TTC549 (cell line): ENCODE results near the gene RPS16.

ENCODE experiments used
- FAIRE-seq: peaks from 2 replicates; lab custom pipeline; 2012; peaks lifted over from hg19 to GRCh38; lab: Jason Lieb, UNC

Gene RPS16

GRCh38 chr19:39449116-39449797 is 13.5 kb upstream of the RPS16 start:
- FAIRE-seq = no peak

- FAIRE-seq = no peak
Observed at GRCh38 chr19:39448271-39448670, 12.5 kb upstream of the RPS16 start.

- no peak for FAIRE-seq
Observed at GRCh38 chr19:39446365-39447084, 10.8 kb upstream of the RPS16 start.

- peak; percentile 33 for FAIRE-seq
Observed at GRCh38 chr19:39445196-39446111, 9.7 kb upstream of the RPS16 start, which contains the start of gene SUPT5H. Gene SUPT5H (plus strand): TSS chr19:39445582. CDS start chr19:39445891, 309 bp downstream.

- FAIRE-seq = no peak
Observed at GRCh38 chr19:39444598-39445195, 8.9 kb upstream of the RPS16 start.

GRCh38 chr19:39438270-39438934 is 2.7 kb upstream of the RPS16 start:
- FAIRE-seq = no peak

GRCh38 chr19:39436350-39436716 is 584 bp upstream of the RPS16 start:
- no peak for FAIRE-seq

- no peak for FAIRE-seq
Observed at GRCh38 chr19:39434123-39435076, 1.3 kb downstream of the RPS16 start.

- no peak for FAIRE-seq
Observed at GRCh38 chr19:39433480-39434079, 2.2 kb downstream of the RPS16 start.

- no peak for FAIRE-seq
Observed at GRCh38 chr19:39432677-39433025, 3.1 kb downstream of the RPS16 start.

- FAIRE-seq = peak; percentile 41
Observed at GRCh38 chr19:39430675-39431593, 4.8 kb downstream of the RPS16 start.

- FAIRE-seq = no peak
Observed at GRCh38 chr19:39428283-39429112, 7.3 kb downstream of the RPS16 start.

GRCh38 chr19:39427707-39428106 is 8.0 kb downstream of the RPS16 start:
- no peak for FAIRE-seq

GRCh38 chr19:39426170-39426569 is 9.6 kb downstream of the RPS16 start:
- FAIRE-seq = no peak

- no peak for FAIRE-seq
Observed at GRCh38 chr19:39425744-39426143, 10.0 kb downstream of the RPS16 start.

- FAIRE-seq = no peak
Observed at GRCh38 chr19:39424934-39425333, 10.8 kb downstream of the RPS16 start.

- no peak for FAIRE-seq
Observed at GRCh38 chr19:39423258-39424086, 12.3 kb downstream of the RPS16 start.
